HepG2 (cell line): Measurements from ENCODE around the gene SMYD1. TPM values are rescaled to one million over a fixed set of nuclear protein-coding genes. Genes with fewer than 3 reads are reported as not detected.

Experiments used
- CREB1 ChIP-seq, 2 experiments: fragments of 450-650 bp in 1 of 2; IDR thresholded peaks; 2 replicates each; pipeline ENCODE4 v1.6.1; 2016 to 2017; ENCODE audit warnings: control low read depth in 1 of 2, mild to moderate bottlenecking in 1 of 2, missing compliant biosample characterization in 1 of 2, missing genetic modification characterization in 1 of 2
- GMEB1 ChIP-seq: sonication (generic); formaldehyde crosslinking; IDR thresholded peaks from 2 replicates; pipeline ENCODE4 v1.5.1; 2020; ENCODE audit warnings: missing genetic modification reagents, mild to moderate bottlenecking, borderline replicate concordance
- HNRNPLL ChIP-seq: fragments of 200-400 bp; formaldehyde crosslinking; IDR thresholded peaks from 2 replicates; pipeline ENCODE4 v1.6.1; 2017; ENCODE audit warnings: mild to moderate bottlenecking, low read depth, low read length; ENCODE audit not compliant: poor library complexity, severe bottlenecking
- IRF9 ChIP-seq: sonication (generic); formaldehyde crosslinking; IDR thresholded peaks from 2 replicates; pipeline ENCODE4 v1.8.0; 2022; ENCODE audit warnings: missing genetic modification reagents, mild to moderate bottlenecking, borderline replicate concordance
- MIER2 ChIP-seq: IDR thresholded peaks from 2 replicates; pipeline ENCODE4 v1.6.1; 2016; ENCODE audit warnings: missing biosample characterization, missing genetic modification reagents
- RBM22 ChIP-seq: fragments of 200-400 bp; formaldehyde crosslinking; optimal IDR thresholded peaks from 2 replicates; pipeline ENCODE3; 2017; ENCODE audit warnings: mild to moderate bottlenecking, low read length, moderate library complexity
- RFXAP ChIP-seq: sonication (generic); formaldehyde crosslinking; IDR thresholded peaks from 2 replicates; pipeline ENCODE4 v1.4.0; 2020; ENCODE audit warnings: missing genetic modification reagents, borderline replicate concordance
- SP1 ChIP-seq, 2 experiments: fragments of 450-650 bp in 1 of 2; sonication (generic) in 1 of 2; formaldehyde crosslinking in 1 of 2; IDR thresholded peaks; 2 replicates each; pipeline versions ENCODE4 v1.4.0 to v1.6.1; 2016 to 2020; ENCODE audit warnings: missing genetic modification reagents in 1 of 2
- SP140L ChIP-seq: sonication (generic); formaldehyde crosslinking; IDR thresholded peaks from 2 replicates; pipeline ENCODE4 v1.4.0; 2020; ENCODE audit warnings: missing genetic modification reagents, borderline replicate concordance
- SP5 ChIP-seq: IDR thresholded peaks from 2 replicates; pipeline ENCODE4 v1.6.1; 2016; ENCODE audit warnings: low read depth, borderline replicate concordance
- SYNCRIP ChIP-seq: fragments of 200-400 bp; formaldehyde crosslinking; IDR thresholded peaks from 2 replicates; pipeline ENCODE4 v1.6.1; 2018; ENCODE audit warnings: mild to moderate bottlenecking, low read depth, low read length; ENCODE audit not compliant: insufficient read depth
- TFE3 ChIP-seq: IDR thresholded peaks from 2 replicates; pipeline ENCODE4 v1.6.1; 2016
- TP53 ChIP-seq: sonication (generic); formaldehyde crosslinking; conservative IDR thresholded peaks from 2 replicates; pipeline ENCODE4 v1.4.0; 2020; ENCODE audit warnings: missing genetic modification reagents
- ZBTB44 ChIP-seq: sonication (generic); formaldehyde crosslinking; IDR thresholded peaks from 2 replicates; pipeline ENCODE4 v1.4.0; 2020; ENCODE audit warnings: missing genetic modification reagents
- ZFX ChIP-seq: sonication (generic); formaldehyde crosslinking; IDR thresholded peaks from 2 replicates; pipeline ENCODE4 v1.4.0; 2020; ENCODE audit warnings: mild to moderate bottlenecking, low read depth, missing genetic modification reagents, moderate library complexity
- ZNF333 ChIP-seq: sonication (generic); formaldehyde crosslinking; IDR thresholded peaks from 2 replicates; pipeline ENCODE4 v1.4.0; 2020; ENCODE audit warnings: mild to moderate bottlenecking, missing genetic modification reagents, borderline replicate concordance
- ZNF383 ChIP-seq: sonication (generic); formaldehyde crosslinking; IDR thresholded peaks from 2 replicates; pipeline ENCODE4 v1.4.0; 2020; ENCODE audit warnings: missing genetic modification reagents, mild to moderate bottlenecking, borderline replicate concordance
- ZNF550 ChIP-seq: sonication (generic); formaldehyde crosslinking; IDR thresholded peaks from 2 replicates; pipeline ENCODE4 v1.4.0; 2020; ENCODE audit warnings: mild to moderate bottlenecking, missing genetic modification reagents, borderline replicate concordance
- ZNF580 ChIP-seq: IDR thresholded peaks from 2 replicates; pipeline ENCODE4 v1.6.1; 2016; ENCODE audit warnings: low read depth, borderline replicate concordance
- ZNF660 ChIP-seq: sonication (generic); formaldehyde crosslinking; IDR thresholded peaks from 2 replicates; pipeline ENCODE4 v1.5.1; 2020; ENCODE audit warnings: mild to moderate bottlenecking, low read depth, missing genetic modification reagents, borderline replicate concordance
- ZNF709 ChIP-seq: sonication (generic); formaldehyde crosslinking; IDR thresholded peaks from 2 replicates; pipeline ENCODE4 v1.5.0; 2020; ENCODE audit warnings: mild to moderate bottlenecking, missing genetic modification reagents
- ZZZ3 ChIP-seq: sonication (generic); formaldehyde crosslinking; IDR thresholded peaks from 2 replicates; pipeline ENCODE4 v1.4.0; 2020; ENCODE audit warnings: missing genetic modification reagents, mild to moderate bottlenecking, borderline replicate concordance
- polyA plus RNA-seq, 8 experiments: library from polyadenylated mRNA; depleted of rRNA in 3 of 8; stranded (reverse) in 7 of 8; unstranded in 1 of 8; fragments of >200 nt; fragmentation: Illumina TruSeq in 4 of 8; extraction: Trizol in 4 of 8; gene quantifications; 2 replicates each; pipeline versions ENCODE4 v1.2.1 to v1.2.3, GENCODE V29; 2011 to 2016; ENCODE audit warnings: low read depth in 4 of 8, missing spikeins in 1 of 8, mixed read lengths in 1 of 8; ENCODE audit not compliant: insufficient read depth in 1 of 8
- total RNA-seq, 5 experiments: library from RNA; depleted of rRNA; stranded (reverse); fragments of >200 nt; fragmentation: Illumina TruSeq; extraction: Trizol; gene quantifications; 2 replicates each; pipeline ENCODE4 v1.2.3, GENCODE V29; 2016; ENCODE audit warnings: low read depth in 1 of 5

The SMYD1 gene
- total and polyA plus RNA-seq, 2 of the 13 experiments (the other 11 are each of a cell fraction or from before 2014, with no cell fraction given): not detected

GRCh38 chr2:88139203-88139702 lies 71.6 kb downstream of the SMYD1 start (continued):
- TF ChIP-seq ZNF383 (no peak), ZNF333 (CRISPR knock-in tag) (no peak), SP5 (CRISPR knock-in tag) (peak; percentile 79; the same call in 1 of the 2 replicates), HNRNPLL (no peak), ZFX (CRISPR knock-in tag) (no peak), ZNF660 (CRISPR knock-in tag) (no peak), TFE3 (CRISPR knock-in tag) (peak; percentile 88), SP1 (IDR thresholded peaks at IDR 0.05) (no peak), SP1 (CRISPR knock-in tag; IDR thresholded peaks at IDR 0.05) (0 out of 2 replicates have a peak, but pooled peaks have one; percentile 15), GMEB1 (CRISPR knock-in tag) (no peak; the same call in 1 of the 2 replicates), SYNCRIP (no peak), SP140L (CRISPR knock-in tag) (peak; percentile 72; the same call in 1 of the 2 replicates), RFXAP (CRISPR knock-in tag) (peak; percentile 68; the same call in 1 of the 2 replicates), ZBTB44 (CRISPR knock-in tag) (no peak), ZNF580 (CRISPR knock-in tag) (peak; percentile 85; the same call in 1 of the 2 replicates), CREB1 (IDR thresholded peaks at IDR 0.05) (no peak), CREB1 (CRISPR knock-in tag; IDR thresholded peaks at IDR 0.05) (peak; percentile 84), IRF9 (CRISPR knock-in tag) (no peak), ZNF550 (no peak), MIER2 (CRISPR knock-in tag) (0 out of 2 replicates have a peak, but pooled peaks have one; percentile 57), TP53 (CRISPR knock-in tag) (no peak), RBM22 (no peak), ZNF709 (CRISPR knock-in tag) (0 out of 2 replicates have a peak, but pooled peaks have one; percentile 54), ZZZ3 (no peak)
